Neural cell (in vitro differentiated cells): ENCODE measurements around the gene FAR2. TPM values are rescaled to one million over a fixed set of nuclear protein-coding genes. Genes with fewer than 3 reads are reported as not detected.

ENCODE experiments used
- H2AFZ ChIP-seq: fragments of 200-600, 300-800 bp; sonication (generic), shearing (Covaris generic); 2 replicates; pipeline ENCODE4 v1.6.0; 2014; ENCODE audit warnings: low read depth, mild to moderate bottlenecking, antibody characterized with exemption, low read length, moderate library complexity
- H3F3A ChIP-seq: fragments of 200-600 bp; shearing (Covaris generic); 2 replicates; pipeline ENCODE4 v1.6.1; 2016; ENCODE audit warnings: mild to moderate bottlenecking, moderate library complexity, mixed read lengths, antibody characterized with exemption, low read length; ENCODE audit not compliant: insufficient read depth, poor library complexity, severe bottlenecking
- H3K27ac ChIP-seq: fragments of 200-600, 300-800 bp; sonication (generic), shearing (Covaris generic); 2 replicates; pipeline ENCODE4 v1.5.1; 2014; ENCODE audit warnings: mild to moderate bottlenecking, low read length, moderate library complexity
- H3K27me3 ChIP-seq: fragments of 300-800, 200-600 bp; sonication (generic), shearing (Covaris generic); 2 replicates; pipeline ENCODE4 v1.6.0; 2014; ENCODE audit warnings: mild to moderate bottlenecking, low read depth, low read length, moderate library complexity; ENCODE audit not compliant: insufficient read depth
- H3K36me3 ChIP-seq: fragments of 300-800, 200-600 bp; sonication (generic), shearing (Covaris generic); 2 replicates; pipeline ENCODE4 v1.5.1; 2014; ENCODE audit warnings: mild to moderate bottlenecking, antibody characterized with exemption, low read length, moderate library complexity; ENCODE audit not compliant: insufficient read depth
- H3K4me2 ChIP-seq: fragments of 300-800, 200-600 bp; sonication (generic), shearing (Covaris generic); 2 replicates; pipeline ENCODE4 v1.6.0; 2014; ENCODE audit warnings: mild to moderate bottlenecking, low read length
- H3K4me3 ChIP-seq: fragments of 300-800, 200-600 bp; sonication (generic), shearing (Covaris generic); 2 replicates; pipeline ENCODE4 v1.5.1; 2014; ENCODE audit warnings: mild to moderate bottlenecking, low read length, moderate library complexity
- H3K79me2 ChIP-seq: fragments of 200-600 bp; shearing (Covaris generic); replicated peaks from 2 replicates; pipeline ENCODE4 v1.6.0; 2014; ENCODE audit warnings: mild to moderate bottlenecking, low read length, moderate library complexity; ENCODE audit not compliant: insufficient read depth
- H3K9ac ChIP-seq: fragments of 300-800, 200-600 bp; sonication (generic), shearing (Covaris generic); 2 replicates; pipeline ENCODE4 v1.6.1; 2016; ENCODE audit warnings: mild to moderate bottlenecking, low read length, mixed read lengths
- H3K9me2 ChIP-seq: fragments of 200-600 bp; shearing (Covaris generic); 2 replicates; pipeline ENCODE4 v1.6.1; 2016; ENCODE audit warnings: mild to moderate bottlenecking, low read length, mixed read lengths; ENCODE audit not compliant: insufficient read depth
- H3K9me3 ChIP-seq: fragments of 200-600, 300-800 bp; sonication (generic), shearing (Covaris generic); 2 replicates; pipeline ENCODE4 v1.6.1; 2016; ENCODE audit warnings: mild to moderate bottlenecking, mixed run types, low read length, moderate library complexity, mixed read lengths
- H4K20me1 ChIP-seq: fragments of 200-600 bp; shearing (Covaris generic); 2 replicates; pipeline ENCODE4 v1.6.1; 2016; ENCODE audit warnings: mild to moderate bottlenecking, mixed run types; ENCODE audit not compliant: insufficient read depth
- EP300 ChIP-seq: fragments of 450-650 bp; conservative IDR thresholded peaks from 2 replicates; pipeline ENCODE4 v1.6.1; 2014; ENCODE audit warnings: antibody characterized with exemption, mild to moderate bottlenecking, moderate library complexity; ENCODE audit not compliant: poor library complexity, severe bottlenecking
- EZH2 ChIP-seq: fragments of 200-600, 300-800 bp; shearing (Covaris generic), sonication (generic); IDR thresholded peaks from 2 replicates; pipeline ENCODE4 v1.6.1; 2014; ENCODE audit warnings: antibody characterized with exemption, low read length, borderline replicate concordance, mild to moderate bottlenecking; ENCODE audit not compliant: insufficient read depth, poor library complexity, severe bottlenecking
- MXI1 ChIP-seq: fragments of 450-650 bp; conservative IDR thresholded peaks from 2 replicates; pipeline ENCODE4 v1.6.1; 2014; ENCODE audit warnings: antibody characterized with exemption, mild to moderate bottlenecking; ENCODE audit not compliant: poor library complexity, severe bottlenecking
- POLR2AphosphoS5 ChIP-seq: IDR thresholded peaks from 2 replicates; pipeline ENCODE4 v1.6.1; 2012
- RAD21 ChIP-seq: fragments of 450-650 bp; conservative IDR thresholded peaks from 2 replicates; pipeline ENCODE4 v1.6.1; 2014; ENCODE audit warnings: antibody characterized with exemption, mild to moderate bottlenecking, moderate library complexity
- REST ChIP-seq: IDR thresholded peaks from 2 replicates; pipeline ENCODE4 v1.6.1; 2012; ENCODE audit warnings: borderline replicate concordance
- SMC3 ChIP-seq: fragments of 450-650 bp; conservative IDR thresholded peaks from 2 replicates; pipeline ENCODE4 v1.6.1; 2014; ENCODE audit warnings: antibody characterized with exemption, mild to moderate bottlenecking, moderate library complexity; ENCODE audit not compliant: poor library complexity
- TAF1 ChIP-seq: IDR thresholded peaks from 2 replicates; pipeline ENCODE4 v1.6.1; 2012; ENCODE audit warnings: low read depth
- polyA plus RNA-seq: library from polyadenylated mRNA; depleted of rRNA; stranded (reverse); fragments of >200 nt; gene quantifications from 2 replicates; pipeline ENCODE4 v1.2.3, GENCODE V29; 2014
- TF ChIP-seq, protein P1 (sequence below): fragments of 450-650 bp; IDR thresholded peaks from 2 replicates; pipeline ENCODE4 v1.5.1; 2014; ENCODE audit warnings: antibody characterized with exemption, mild to moderate bottlenecking, moderate library complexity; ENCODE audit not compliant: poor library complexity, severe bottlenecking

Gene FAR2
- polyA plus RNA-seq, 1 donor from 2014 or later: 0.99 TPM

- no peaks in the 10 kb centered on the region for H3F3A ChIP-seq
- H3K27me3 ChIP-seq: no peaks in the 10 kb centered on the region
- H3K9me3 ChIP-seq: no peaks in the 10 kb centered on the region
- H3K9me2 ChIP-seq: no peaks in the 10 kb centered on the region
- no peaks in the 10 kb centered on the region for H4K20me1 ChIP-seq
- H3K9ac ChIP-seq: no peak overlapping the region
- H2AFZ ChIP-seq: no peak overlapping the region
- no peaks in the 10 kb centered on the region for H3K79me2 ChIP-seq
- no peak overlapping the region for H3K4me2 ChIP-seq
- H3K27ac ChIP-seq: no peak overlapping the region
- TF ChIP-seq, protein P1, sequence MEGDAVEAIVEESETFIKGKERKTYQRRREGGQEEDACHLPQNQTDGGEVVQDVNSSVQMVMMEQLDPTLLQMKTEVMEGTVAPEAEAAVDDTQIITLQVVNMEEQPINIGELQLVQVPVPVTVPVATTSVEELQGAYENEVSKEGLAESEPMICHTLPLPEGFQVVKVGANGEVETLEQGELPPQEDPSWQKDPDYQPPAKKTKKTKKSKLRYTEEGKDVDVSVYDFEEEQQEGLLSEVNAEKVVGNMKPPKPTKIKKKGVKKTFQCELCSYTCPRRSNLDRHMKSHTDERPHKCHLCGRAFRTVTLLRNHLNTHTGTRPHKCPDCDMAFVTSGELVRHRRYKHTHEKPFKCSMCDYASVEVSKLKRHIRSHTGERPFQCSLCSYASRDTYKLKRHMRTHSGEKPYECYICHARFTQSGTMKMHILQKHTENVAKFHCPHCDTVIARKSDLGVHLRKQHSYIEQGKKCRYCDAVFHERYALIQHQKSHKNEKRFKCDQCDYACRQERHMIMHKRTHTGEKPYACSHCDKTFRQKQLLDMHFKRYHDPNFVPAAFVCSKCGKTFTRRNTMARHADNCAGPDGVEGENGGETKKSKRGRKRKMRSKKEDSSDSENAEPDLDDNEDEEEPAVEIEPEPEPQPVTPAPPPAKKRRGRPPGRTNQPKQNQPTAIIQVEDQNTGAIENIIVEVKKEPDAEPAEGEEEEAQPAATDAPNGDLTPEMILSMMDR: no peak
- TF ChIP-seq POLR2AphosphoS5 (no peak), RAD21 (no peak), EZH2 (no peak), SMC3 (no peak), EP300 (no peak), TAF1 (no peak), REST (no peak)
- no peak overlapping the region for H3K4me3 ChIP-seq
- H3K36me3 ChIP-seq: no peaks in the 10 kb centered on the region
Measured at GRCh38 chr12:29275834-29276233, 126.8 kb downstream of the FAR2 start.

- no peak overlapping the region for H3K4me2 ChIP-seq
- H3K9me3 ChIP-seq: no peaks in the 10 kb centered on the region
- no peak overlapping the region for H2AFZ ChIP-seq
- no peak overlapping the region for H3K27ac ChIP-seq
- H3K9ac ChIP-seq: no peak overlapping the region
- H3K9me2 ChIP-seq: no peaks in the 10 kb centered on the region
- no peaks in the 10 kb centered on the region for H4K20me1 ChIP-seq
- H3K36me3 ChIP-seq: no peaks in the 10 kb centered on the region
- no peaks in the 10 kb centered on the region for H3F3A ChIP-seq
- H3K27me3 ChIP-seq: no peaks in the 10 kb centered on the region
- TF ChIP-seq, protein P1: no peak
- TF ChIP-seq REST: no peak
- TF ChIP-seq SMC3: no peak
- TF ChIP-seq POLR2AphosphoS5: no peak
- TF ChIP-seq TAF1: no peak
- TF ChIP-seq MXI1: no peak
- TF ChIP-seq EZH2: no peak
- TF ChIP-seq RAD21: no peak
- no peak for TF ChIP-seq EP300
- no peak overlapping the region for H3K4me3 ChIP-seq
- H3K79me2 ChIP-seq: no peaks in the 10 kb centered on the region
Measured at GRCh38 chr12:29277231-29277630, 128.2 kb downstream of the FAR2 start.
